ENCODE results near the gene CXXC5. TPM values are rescaled to one million over a fixed set of nuclear protein-coding genes. Genes with fewer than 3 reads are reported as not detected.

The CXXC5 gene
- total and polyA plus RNA-seq, 7 donors, result 15.7 to 30.0 (median 19.9) TPM

- H3K9me3 ChIP-seq, result no peaks in the 10 kb centered on the region
- H3K27me3 ChIP-seq, result no peaks in the 10 kb centered on the region
- no peak overlapping the region for H3K27ac ChIP-seq
- DNase-seq, result no peak
- WGBS, 2 donors, result 77 to 81% methylated on average over 8 of the region's 8 CpGs
- TF ChIP-seq POLR2A (IDR thresholded peaks at IDR 0.05), result no peak
- no peak for TF ChIP-seq EP300 (IDR thresholded peaks at IDR 0.05)
- TF ChIP-seq CTCF (IDR thresholded peaks at IDR 0.05), result no peak
- no peak for TF ChIP-seq POLR2AphosphoS5 (IDR thresholded peaks at IDR 0.05)
- H3K4me1 ChIP-seq, result peaks cover 0 to 34% (median 32%) of the 10 kb centered on the region in 4 donors
- no peak overlapping the region for H3K4me3 ChIP-seq
- no peaks in the 10 kb centered on the region for H3K36me3 ChIP-seq
- intact Hi-C loops (cut with DNase I), result no loop called here
Measured at GRCh38 chr5:139692679-139693308, 44.6 kb downstream of the CXXC5 start.

GRCh38 chr5:139693676-139694364 lies 45.7 kb downstream of the CXXC5 start:
- Histone ChIP-seq H3K27ac (no peak overlapping the region), H3K36me3 (no peaks in the 10 kb centered on the region), H3K9me3 (no peaks in the 10 kb centered on the region), H3K4me1 (peaks cover 0 to 44% (median 42%) of the 10 kb centered on the region in 4 donors), H3K4me3 (no peak overlapping the region), H3K27me3 (no peaks in the 10 kb centered on the region)
- no peak for DNase-seq
- no peak for TF ChIP-seq POLR2AphosphoS5 (IDR thresholded peaks at IDR 0.05)
- TF ChIP-seq CTCF (IDR thresholded peaks at IDR 0.05), result no peak
- TF ChIP-seq POLR2A (IDR thresholded peaks at IDR 0.05), result no peak
- no peak for TF ChIP-seq EP300 (IDR thresholded peaks at IDR 0.05)
- intact Hi-C loops (cut with DNase I), result no loop called here
- 94 to 96% methylated on average over 3 of the region's 3 CpGs for WGBS, 2 donors

- Histone ChIP-seq H3K4me1 (peaks cover 0 to 49% (median 46%) of the 10 kb centered on the region in 4 donors), H3K27ac (no peak overlapping the region), H3K36me3 (no peaks in the 10 kb centered on the region), H3K9me3 (no peaks in the 10 kb centered on the region), H3K4me3 (no peak overlapping the region), H3K27me3 (no peaks in the 10 kb centered on the region)
- 65 to 80% methylated on average over 1 of the region's 1 CpG for WGBS, 2 donors
- TF ChIP-seq CTCF (IDR thresholded peaks at IDR 0.05) (no peak), POLR2AphosphoS5 (IDR thresholded peaks at IDR 0.05) (no peak), POLR2A (IDR thresholded peaks at IDR 0.05) (no peak), EP300 (IDR thresholded peaks at IDR 0.05) (no peak)
- intact Hi-C loops (cut with DNase I), result no loop called here
- no peak for DNase-seq
Measured at GRCh38 chr5:139694556-139695177, 46.5 kb downstream of the CXXC5 start.

- TF ChIP-seq POLR2A (IDR thresholded peaks at IDR 0.05) (no peak), EP300 (IDR thresholded peaks at IDR 0.05) (no peak), CTCF (IDR thresholded peaks at IDR 0.05) (no peak)
- H3K4me3 ChIP-seq, result no peak overlapping the region
- WGBS, 2 donors, result 90 to 96% methylated on average over 2 of the region's 2 CpGs
- peaks cover 0 to 43% (median 41%) of the 10 kb centered on the region in 4 donors for H3K4me1 ChIP-seq
- no peaks in the 10 kb centered on the region for H3K36me3 ChIP-seq
- intact Hi-C loops (cut with DNase I), result no loop called here
- no peak for DNase-seq
- H3K27me3 ChIP-seq, result no peaks in the 10 kb centered on the region
- H3K27ac ChIP-seq, result no peak overlapping the region
- H3K9me3 ChIP-seq, result no peaks in the 10 kb centered on the region
Measured at GRCh38 chr5:139695178-139695573, 47.0 kb downstream of the CXXC5 start.

All from sigmoid colon (tissue), 7 donors.